Mesendoderm (in vitro differentiated cells): ENCODE results near the gene HDAC4.

Source experiments
- DNase-seq: peaks from one replicate; pipeline ENCODE4 v3.0.0; 2013
- H2AK5ac ChIP-seq: 2 replicates; pipeline ENCODE4 v1.6.1; 2013; ENCODE audit warnings: low read length, inconsistent platforms
- H2BK120ac ChIP-seq: 2 replicates; pipeline ENCODE4 v1.6.1; 2013; ENCODE audit warnings: low read depth, mild to moderate bottlenecking, low read length, moderate library complexity, mixed read lengths
- H2BK15ac ChIP-seq: replicated peaks from 2 replicates; pipeline ENCODE4 v1.6.1; 2013; ENCODE audit warnings: low read depth, mild to moderate bottlenecking, moderate library complexity
- H2BK5ac ChIP-seq: 2 replicates; pipeline ENCODE4 v1.6.1; 2013; ENCODE audit warnings: low read length, inconsistent platforms
- H3K18ac ChIP-seq: 2 replicates; pipeline ENCODE4 v1.6.1; 2013; ENCODE audit warnings: mild to moderate bottlenecking, low read length, mixed read lengths
- H3K23ac ChIP-seq: one replicate; pipeline ENCODE4 v1.6.1; 2013; ENCODE audit warnings: low read length
- H3K27ac ChIP-seq: 2 replicates; pipeline ENCODE4 v1.5.1; 2013; ENCODE audit warnings: low read depth, mild to moderate bottlenecking, inconsistent platforms, low read length, moderate library complexity
- H3K27me3 ChIP-seq: 2 replicates; pipeline ENCODE4 v1.6.1; 2013; ENCODE audit warnings: low read length, control low read depth, mild to moderate bottlenecking, inconsistent platforms; ENCODE audit not compliant: insufficient read depth, poor library complexity
- H3K36me3 ChIP-seq: 2 replicates; pipeline ENCODE4 v1.6.1; 2013; ENCODE audit warnings: low read length, inconsistent platforms; ENCODE audit not compliant: control insufficient read depth, insufficient read depth
- H3K4ac ChIP-seq: one replicate; pipeline ENCODE4 v1.6.1; 2013; ENCODE audit warnings: low read depth, mild to moderate bottlenecking, low read length, moderate library complexity
- H3K4me1 ChIP-seq: 2 replicates; pipeline ENCODE4 v1.6.1; 2013; ENCODE audit warnings: low read depth, low read length, inconsistent platforms; ENCODE audit not compliant: control insufficient read depth
- H3K4me2 ChIP-seq: 2 replicates; pipeline ENCODE4 v1.6.1; 2013; ENCODE audit warnings: low read length
- H3K4me3 ChIP-seq: 2 replicates; pipeline ENCODE4 v1.5.1; 2013; ENCODE audit warnings: mild to moderate bottlenecking, low read length
- H3K56ac ChIP-seq: one replicate; pipeline ENCODE4 v1.6.1; 2013; ENCODE audit warnings: low read length
- H3K79me1 ChIP-seq: 2 replicates; pipeline ENCODE4 v1.6.1; 2013; ENCODE audit warnings: low read length, inconsistent platforms
- H3K79me2 ChIP-seq: 2 replicates; pipeline ENCODE4 v1.6.1; 2013; ENCODE audit warnings: mild to moderate bottlenecking, low read length; ENCODE audit not compliant: control insufficient read depth, insufficient read depth
- H3K9ac ChIP-seq: 2 replicates; pipeline ENCODE4 v1.6.1; 2013; ENCODE audit warnings: low read length, inconsistent platforms
- H4K5ac ChIP-seq: one replicate; pipeline ENCODE4 v1.6.1; 2013; ENCODE audit warnings: low read length
- H4K8ac ChIP-seq: one replicate; pipeline ENCODE4 v1.6.1; 2013; ENCODE audit warnings: low read depth, mild to moderate bottlenecking, control low read depth, low read length, moderate library complexity
- WGBS: extraction: QIAGEN DNeasy Blood & Tissue Kit; methylation state at CpG from one replicate; pipeline ENCODE4 v1.1.7; 2013; ENCODE audit warnings: low lambda C conversion rate, missing lambda C conversion rate; ENCODE audit not compliant: insufficient coverage; ENCODE audit errors: extremely low coverage; 5-methylcytosine and 5-hydroxymethylcytosine counted together

The HDAC4 gene

GRCh38 chr2:239438995-239439753 is 38.4 kb upstream of the HDAC4 start:
- H2BK5ac ChIP-seq = no peak overlapping the region
- H3K79me2 ChIP-seq = no peaks in the 10 kb centered on the region
- H3K4me3 ChIP-seq = no peak overlapping the region
- no peak overlapping the region for H3K9ac ChIP-seq
- no peaks in the 10 kb centered on the region for H3K79me1 ChIP-seq
- no CpG with 5 or more reads among the region's 21 CpGs for WGBS
- H3K4ac ChIP-seq = no peak overlapping the region
- H3K36me3 ChIP-seq = no peaks in the 10 kb centered on the region
- H3K23ac ChIP-seq = peak overlapping the region; percentile 24
- H4K8ac ChIP-seq = no peak overlapping the region
- H4K5ac ChIP-seq = no peak overlapping the region
- H3K27me3 ChIP-seq = no peaks in the 10 kb centered on the region
- H2BK120ac ChIP-seq = no peak overlapping the region
- no peaks in the 10 kb centered on the region for H3K4me1 ChIP-seq
- no peak overlapping the region for H3K18ac ChIP-seq
- no peak overlapping the region for H3K27ac ChIP-seq
- no peak overlapping the region for H2AK5ac ChIP-seq
- no peak overlapping the region for H2BK15ac ChIP-seq
- H3K4me2 ChIP-seq = no peak overlapping the region
- DNase-seq = no peak
- H3K56ac ChIP-seq = no peak overlapping the region

- Histone ChIP-seq H3K27ac (no peak overlapping the region), H3K4me1 (no peaks in the 10 kb centered on the region), H3K4me3 (no peak overlapping the region), H4K5ac (no peak overlapping the region), H3K23ac (no peak overlapping the region), H3K27me3 (no peaks in the 10 kb centered on the region), H3K56ac (no peak overlapping the region), H3K79me2 (no peaks in the 10 kb centered on the region), H3K18ac (no peak overlapping the region), H3K79me1 (no peaks in the 10 kb centered on the region), H2BK5ac (no peak overlapping the region), H4K8ac (no peak overlapping the region), H3K4me2 (no peak overlapping the region), H3K4ac (no peak overlapping the region), H2BK120ac (no peak overlapping the region), H2BK15ac (no peak overlapping the region), H3K9ac (no peak overlapping the region), H2AK5ac (no peak overlapping the region), H3K36me3 (no peaks in the 10 kb centered on the region)
- no peak for DNase-seq
- WGBS = no CpG with 5 or more reads among the region's 3 CpGs
Observed at GRCh38 chr2:239438368-239438767, 37.5 kb upstream of the HDAC4 start.

GRCh38 chr2:239436669-239437335 is 36.0 kb upstream of the HDAC4 start:
- Histone ChIP-seq H2AK5ac (no peak overlapping the region), H3K4ac (no peak overlapping the region), H3K27me3 (no peaks in the 10 kb centered on the region), H2BK5ac (no peak overlapping the region), H2BK120ac (no peak overlapping the region), H4K8ac (no peak overlapping the region), H4K5ac (no peak overlapping the region), H3K18ac (no peak overlapping the region), H3K27ac (no peak overlapping the region), H3K79me1 (no peaks in the 10 kb centered on the region), H3K23ac (no peak overlapping the region), H3K4me2 (no peak overlapping the region), H2BK15ac (no peak overlapping the region), H3K4me1 (no peaks in the 10 kb centered on the region), H3K36me3 (no peaks in the 10 kb centered on the region), H3K9ac (no peak overlapping the region), H3K79me2 (no peaks in the 10 kb centered on the region), H3K4me3 (no peak overlapping the region), H3K56ac (no peak overlapping the region)
- no peak for DNase-seq
- no CpG with 5 or more reads among the region's 2 CpGs for WGBS

GRCh38 chr2:239436076-239436475 is 35.3 kb upstream of the HDAC4 start:
- no peak overlapping the region for H2BK15ac ChIP-seq
- WGBS = no CpG with 5 or more reads among the region's 5 CpGs
- no peak overlapping the region for H4K5ac ChIP-seq
- no peak overlapping the region for H3K4ac ChIP-seq
- H3K4me1 ChIP-seq = no peaks in the 10 kb centered on the region
- no peaks in the 10 kb centered on the region for H3K36me3 ChIP-seq
- no peak overlapping the region for H3K4me2 ChIP-seq
- H2BK120ac ChIP-seq = no peak overlapping the region
- no peak overlapping the region for H4K8ac ChIP-seq
- no peak overlapping the region for H2AK5ac ChIP-seq
- H3K27me3 ChIP-seq = no peaks in the 10 kb centered on the region
- no peak overlapping the region for H3K18ac ChIP-seq
- H3K23ac ChIP-seq = no peak overlapping the region
- H3K56ac ChIP-seq = no peak overlapping the region
- no peak overlapping the region for H3K9ac ChIP-seq
- peak; percentile 17 for DNase-seq
- H3K4me3 ChIP-seq = no peak overlapping the region
- no peaks in the 10 kb centered on the region for H3K79me2 ChIP-seq
- H2BK5ac ChIP-seq = no peak overlapping the region
- no peaks in the 10 kb centered on the region for H3K79me1 ChIP-seq
- H3K27ac ChIP-seq = no peak overlapping the region

- Histone ChIP-seq H2AK5ac (no peak overlapping the region), H3K56ac (no peak overlapping the region), H3K79me1 (no peaks in the 10 kb centered on the region), H3K27me3 (no peaks in the 10 kb centered on the region), H3K4me3 (no peak overlapping the region), H3K4me1 (no peaks in the 10 kb centered on the region), H4K5ac (no peak overlapping the region), H3K79me2 (no peaks in the 10 kb centered on the region), H4K8ac (no peak overlapping the region), H3K18ac (no peak overlapping the region), H3K23ac (no peak overlapping the region), H2BK5ac (no peak overlapping the region), H3K9ac (no peak overlapping the region), H3K4me2 (no peak overlapping the region), H2BK120ac (no peak overlapping the region), H2BK15ac (no peak overlapping the region), H3K4ac (no peak overlapping the region), H3K27ac (no peak overlapping the region), H3K36me3 (no peaks in the 10 kb centered on the region)
- no CpG with 5 or more reads among the region's 4 CpGs for WGBS
- no peak for DNase-seq
Observed at GRCh38 chr2:239433777-239434403, 33.1 kb upstream of the HDAC4 start.
